ENCODE data around the gene RELA.
A peak's percentile ranks its signal among the peaks of the same experiment; 100 is the strongest.
"Not testable (repeated sequence)": the region's sequence is repeated elsewhere in the genome, so short reads cannot be mapped to it uniquely, and the experiment has no call there.

RELA gene

DNA sequence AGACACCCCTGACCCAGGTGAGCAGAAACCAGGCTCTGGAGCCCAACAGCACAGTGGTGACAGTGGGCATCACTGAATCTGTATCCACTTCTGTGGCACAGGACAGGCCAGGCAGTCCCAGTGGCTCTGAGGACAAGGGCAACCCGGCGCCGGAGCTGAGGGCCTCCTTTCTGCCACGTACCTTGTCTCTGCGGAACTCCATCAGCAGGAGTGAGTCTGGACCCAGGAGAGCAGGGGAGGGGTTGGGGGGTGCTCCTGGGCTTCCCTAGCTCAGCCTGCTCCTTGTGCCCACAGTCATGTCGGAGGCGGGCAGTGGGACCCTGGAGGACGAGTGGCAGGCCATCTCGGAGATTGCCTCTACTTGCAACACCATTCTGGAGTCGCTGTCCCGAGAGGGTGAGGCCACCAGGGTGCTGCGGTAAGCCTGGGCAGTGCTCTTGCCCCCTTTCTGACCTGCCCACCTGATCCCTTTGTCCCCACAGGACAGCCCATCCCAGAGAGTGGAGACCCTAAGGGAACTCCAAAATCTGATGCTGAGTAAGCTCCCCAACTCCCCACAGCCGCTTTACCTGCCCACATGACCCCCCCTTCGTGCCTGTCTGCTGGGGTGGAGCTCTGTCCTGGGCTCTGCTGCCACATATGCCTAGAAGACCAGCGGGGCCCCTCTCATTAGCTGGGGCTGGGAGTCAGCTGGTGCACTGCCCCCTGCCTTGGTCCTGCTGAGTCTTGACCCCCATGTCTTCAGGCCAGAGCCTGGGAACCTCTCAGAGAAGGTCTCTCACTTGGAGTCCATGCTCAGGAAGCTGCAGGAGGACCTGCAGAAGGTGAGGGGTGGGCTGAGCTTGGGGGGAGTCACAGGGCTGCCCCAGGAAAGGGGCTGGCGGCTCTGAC lies 12.8 kb downstream of the RELA start:
- DNase-seq (ENCODE audit: low read depth, low spot score) = no peak

DNA sequence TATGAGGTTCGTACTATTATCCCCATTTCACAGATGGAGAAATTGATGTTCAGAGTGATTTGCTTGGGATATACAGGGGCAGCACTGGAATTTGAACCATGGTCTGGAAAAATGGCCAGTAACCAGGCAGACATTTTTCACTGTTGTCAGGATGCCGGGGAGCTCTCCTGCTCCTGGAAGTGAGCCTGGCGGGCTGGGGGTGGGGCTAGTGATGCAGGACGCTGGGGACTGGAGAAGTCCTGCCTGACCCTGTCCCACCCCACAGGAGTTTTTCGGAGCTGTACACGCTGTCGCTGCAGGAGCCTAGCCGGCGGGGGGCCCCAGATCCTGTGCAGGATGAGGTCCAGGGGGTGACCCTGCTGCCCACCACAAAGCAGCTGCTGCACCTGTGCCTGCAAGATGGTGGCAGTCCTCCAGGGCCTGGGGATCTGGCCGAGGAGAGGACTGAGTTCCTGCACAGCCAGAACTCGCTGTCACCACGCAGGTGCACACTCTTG lies 13.7 kb downstream of the RELA start:
- no peak for DNase-seq (ENCODE audit: low read depth, low spot score)

DNA sequence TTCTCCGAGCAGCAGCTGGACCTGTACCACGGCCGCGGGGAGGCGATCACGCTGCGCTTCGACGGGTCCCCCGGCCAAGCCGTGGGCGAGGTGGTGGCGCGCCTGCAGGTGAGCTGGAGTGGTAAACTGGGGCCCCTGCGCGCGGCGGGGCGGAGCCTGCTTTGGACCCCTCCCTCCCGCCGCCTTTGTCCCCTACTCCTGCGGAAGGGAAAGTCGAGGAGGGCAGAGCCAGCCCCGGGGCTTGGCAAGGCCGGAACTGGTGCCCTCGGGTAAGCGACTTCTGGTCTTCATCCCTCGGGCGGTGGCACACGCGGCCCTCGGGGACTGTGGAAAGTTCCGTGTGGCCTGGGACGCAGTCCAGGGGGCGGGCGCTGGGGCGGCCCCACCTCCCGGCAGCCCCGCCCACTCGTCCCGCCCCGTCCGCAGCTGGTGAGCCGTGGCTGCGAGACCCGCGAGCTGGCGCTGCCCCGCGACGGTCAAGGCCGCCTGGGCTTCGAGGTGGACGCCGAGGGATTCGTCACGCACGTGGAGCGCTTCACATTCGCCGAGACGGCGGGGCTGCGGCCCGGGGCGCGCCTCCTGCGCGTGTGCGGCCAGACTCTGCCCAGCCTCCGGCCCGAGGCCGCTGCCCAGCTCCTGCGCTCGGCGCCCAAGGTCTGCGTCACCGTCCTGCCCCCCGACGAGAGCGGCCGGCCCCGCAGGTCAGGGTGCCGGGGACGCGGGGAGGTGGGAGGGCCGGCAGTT lies 15.6 kb downstream of the RELA start:
- DNase-seq (ENCODE audit: low read depth, low spot score) = peak; percentile 73

DNA sequence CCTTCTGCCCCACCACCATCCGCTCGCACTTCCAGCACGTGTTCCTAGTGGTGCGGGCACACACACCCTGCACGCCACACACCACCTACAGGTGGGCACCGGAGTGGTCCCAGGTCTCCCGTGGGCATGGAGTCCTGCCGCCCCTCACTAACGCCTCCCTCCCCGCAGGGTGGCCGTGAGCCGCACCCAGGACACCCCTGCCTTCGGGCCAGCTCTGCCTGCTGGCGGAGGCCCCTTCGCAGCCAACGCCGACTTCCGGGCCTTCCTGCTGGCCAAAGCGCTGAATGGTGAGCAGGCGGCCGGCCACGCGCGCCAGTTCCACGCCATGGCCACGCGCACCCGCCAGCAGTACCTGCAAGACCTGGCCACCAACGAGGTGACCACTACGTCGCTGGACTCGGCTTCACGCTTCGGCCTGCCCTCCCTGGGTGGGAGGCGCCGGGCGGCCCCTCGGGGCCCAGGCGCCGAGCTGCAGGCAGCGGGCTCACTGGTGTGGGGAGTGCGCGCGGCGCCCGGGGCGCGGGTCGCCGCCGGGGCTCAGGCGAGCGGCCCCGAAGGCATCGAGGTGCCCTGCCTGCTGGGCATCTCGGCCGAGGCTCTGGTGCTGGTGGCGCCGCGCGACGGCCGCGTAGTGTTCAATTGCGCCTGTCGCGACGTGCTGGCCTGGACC lies 16.3 kb downstream of the RELA start:
- no peak for DNase-seq (ENCODE audit: low read depth, low spot score)

DNA sequence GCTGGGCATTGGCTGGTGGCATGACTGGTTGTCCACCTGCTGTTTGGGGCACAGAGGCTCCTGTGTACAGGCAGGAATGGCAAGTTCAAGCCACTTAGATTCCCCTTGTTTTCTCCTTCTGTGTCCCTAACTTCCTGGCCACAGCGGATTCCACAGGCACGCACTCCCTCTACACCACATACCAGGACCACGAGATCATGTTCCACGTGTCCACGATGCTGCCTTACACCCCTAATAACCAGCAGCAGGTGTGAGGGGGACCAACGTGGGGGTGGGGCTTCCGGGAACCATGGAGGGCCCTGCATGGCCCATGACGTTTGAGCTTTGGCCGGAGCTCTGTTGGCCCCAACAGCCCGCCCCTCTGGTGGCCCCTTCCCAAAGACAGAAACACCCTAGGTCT lies 17.0 kb downstream of the RELA start:
- no peak for DNase-seq (ENCODE audit: low read depth, low spot score)

DNA sequence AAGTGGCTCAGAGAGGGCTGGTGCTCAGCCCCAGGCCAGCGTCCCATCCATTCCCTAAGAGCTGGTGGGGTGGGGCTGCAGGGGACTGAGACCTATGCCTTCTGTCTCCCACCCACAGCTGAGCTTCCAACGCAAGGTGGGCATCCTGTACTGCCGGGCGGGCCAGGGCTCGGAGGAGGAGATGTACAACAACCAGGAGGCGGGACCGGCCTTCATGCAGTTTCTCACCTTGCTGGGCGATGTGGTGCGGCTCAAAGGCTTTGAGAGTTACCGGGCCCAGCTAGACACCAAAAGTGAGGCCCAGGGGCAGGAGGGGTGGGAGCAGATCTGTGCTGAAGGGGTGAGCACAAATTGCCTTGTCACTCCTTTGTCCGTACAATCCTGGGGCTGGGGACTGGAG lies 17.9 kb downstream of the RELA start:
- no peak for DNase-seq (ENCODE audit: low read depth, low spot score)

DNA sequence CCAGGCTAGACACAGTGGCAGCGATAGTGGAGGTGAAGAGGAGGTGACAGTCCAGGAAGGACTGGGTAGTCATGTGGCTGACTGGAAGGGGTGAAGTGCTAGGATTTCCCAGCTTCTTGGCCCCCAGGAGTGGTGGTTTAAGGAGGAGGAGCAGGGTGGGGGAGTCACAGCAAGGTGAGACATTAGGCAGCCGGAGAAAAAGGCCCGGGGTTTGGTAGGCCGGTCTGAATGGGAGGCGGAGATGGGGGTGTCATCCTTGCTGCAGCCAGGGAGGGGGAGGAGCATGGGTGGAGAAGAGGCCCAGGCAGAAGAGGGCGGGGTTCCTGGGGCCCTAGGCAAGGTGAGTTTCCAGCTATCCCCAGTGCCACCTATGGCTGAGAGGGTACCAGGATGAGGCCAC lies 18.7 kb downstream of the RELA start:
- no peak for DNase-seq (ENCODE audit: low read depth, low spot score)

DNA sequence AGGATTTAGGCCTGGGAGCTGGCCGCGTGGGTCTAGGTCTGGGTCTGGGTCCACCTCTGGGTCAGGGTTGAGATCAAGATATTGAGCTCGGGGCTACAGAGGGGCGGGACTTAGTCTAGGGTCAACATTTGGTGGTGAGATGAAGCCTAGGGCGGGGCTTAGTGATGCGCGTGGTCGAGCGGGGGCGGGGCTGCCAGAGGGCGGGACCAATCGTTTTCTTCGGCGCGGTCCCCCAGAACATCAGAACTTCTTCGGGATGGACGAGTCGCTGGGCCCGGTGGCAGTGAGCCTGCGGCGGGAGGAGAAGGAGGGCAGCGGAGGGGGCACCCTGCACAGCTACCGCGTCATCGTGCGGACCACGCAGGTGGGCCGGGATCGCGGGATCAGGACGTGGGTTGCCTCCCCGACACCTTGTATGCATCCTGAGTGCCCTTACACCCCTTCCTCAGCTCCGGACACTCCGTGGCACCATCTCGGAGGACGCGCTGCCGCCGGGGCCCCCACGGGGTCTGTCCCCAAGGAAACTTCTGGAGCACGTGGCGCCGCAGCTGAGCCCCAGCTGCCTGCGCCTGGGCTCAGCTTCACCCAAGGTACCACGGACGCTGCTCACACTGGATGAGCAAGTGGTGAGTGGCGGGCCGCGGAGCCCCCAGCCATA lies 20.6 kb downstream of the RELA start:
- DNase-seq (ENCODE audit: low read depth, low spot score) = peak; percentile 36

DNA sequence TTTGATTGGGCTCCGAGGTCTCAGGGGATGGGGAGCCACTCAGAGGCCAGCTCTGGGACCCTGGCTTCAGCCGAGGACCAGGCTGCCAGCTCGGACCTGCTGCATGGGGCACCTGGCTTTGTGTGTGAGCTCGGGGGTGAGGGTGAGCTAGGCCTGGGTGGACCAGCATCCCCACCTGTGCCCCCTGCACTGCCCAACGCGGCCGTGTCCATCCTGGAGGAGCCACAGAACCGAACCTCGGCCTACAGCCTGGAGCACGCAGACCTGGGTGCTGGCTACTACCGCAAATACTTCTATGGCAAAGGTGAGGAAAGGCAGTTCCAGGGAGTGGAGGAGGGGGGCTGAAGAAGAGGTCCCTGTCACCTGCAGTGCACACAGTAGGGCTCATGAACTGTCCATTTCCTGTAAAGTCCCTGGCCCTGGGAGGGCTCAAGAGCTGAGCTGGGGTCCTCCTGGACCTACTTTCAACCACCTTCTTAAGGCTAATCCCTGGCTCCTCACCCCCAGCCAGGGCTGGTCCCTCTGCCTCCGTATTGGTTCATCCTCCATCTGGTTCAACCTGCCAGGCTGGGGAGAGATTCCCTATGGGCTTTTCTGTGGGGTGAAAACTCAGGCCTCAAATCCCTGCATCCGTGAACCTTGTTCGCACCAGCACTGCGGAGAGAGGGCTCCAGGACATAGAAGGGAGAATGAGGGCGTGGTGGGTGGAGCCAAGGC lies 21.3 kb downstream of the RELA start:
- DNase-seq (ENCODE audit: low read depth, low spot score) = no peak

DNA sequence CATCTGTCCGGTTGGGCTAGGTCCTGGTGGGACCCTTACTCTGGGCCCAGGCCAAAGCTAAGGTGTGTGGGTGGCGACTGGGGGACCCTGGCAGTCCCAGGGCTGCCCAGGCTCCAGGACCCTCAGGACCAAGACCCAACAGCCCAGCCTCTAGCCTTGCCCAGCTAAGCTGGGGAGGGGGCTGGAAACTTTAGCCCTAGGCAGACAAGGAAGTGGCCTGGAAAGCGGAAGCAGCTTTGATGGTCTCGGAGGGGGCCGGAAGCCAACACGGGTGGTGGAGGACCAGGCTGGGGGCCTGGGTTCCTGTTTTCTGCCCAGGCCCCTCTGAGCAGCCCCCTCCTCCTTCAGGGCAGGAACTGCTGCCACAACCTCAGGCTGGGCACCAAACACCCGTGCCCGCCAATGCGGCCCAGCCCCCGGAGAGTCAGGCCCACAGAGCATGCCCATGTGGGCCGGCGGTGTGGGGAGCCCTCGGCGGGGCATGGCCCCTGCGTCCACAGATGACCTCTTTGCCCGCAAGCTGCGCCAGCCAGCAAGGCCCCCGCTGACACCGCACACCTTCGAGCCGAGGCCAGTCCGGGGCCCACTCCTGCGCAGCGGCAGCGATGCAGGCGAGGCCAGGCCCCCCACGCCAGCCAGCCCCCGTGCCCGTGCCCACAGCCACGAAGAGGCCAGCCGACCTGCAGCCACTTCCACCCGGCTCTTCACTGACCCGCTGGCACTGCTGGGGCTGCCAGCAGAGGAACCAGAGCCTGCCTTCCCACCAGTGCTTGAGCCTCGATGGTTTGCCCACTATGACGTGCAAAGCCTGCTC lies 22.0 kb downstream of the RELA start:
- DNase-seq (ENCODE audit: low read depth, low spot score) = no peak

DNA sequence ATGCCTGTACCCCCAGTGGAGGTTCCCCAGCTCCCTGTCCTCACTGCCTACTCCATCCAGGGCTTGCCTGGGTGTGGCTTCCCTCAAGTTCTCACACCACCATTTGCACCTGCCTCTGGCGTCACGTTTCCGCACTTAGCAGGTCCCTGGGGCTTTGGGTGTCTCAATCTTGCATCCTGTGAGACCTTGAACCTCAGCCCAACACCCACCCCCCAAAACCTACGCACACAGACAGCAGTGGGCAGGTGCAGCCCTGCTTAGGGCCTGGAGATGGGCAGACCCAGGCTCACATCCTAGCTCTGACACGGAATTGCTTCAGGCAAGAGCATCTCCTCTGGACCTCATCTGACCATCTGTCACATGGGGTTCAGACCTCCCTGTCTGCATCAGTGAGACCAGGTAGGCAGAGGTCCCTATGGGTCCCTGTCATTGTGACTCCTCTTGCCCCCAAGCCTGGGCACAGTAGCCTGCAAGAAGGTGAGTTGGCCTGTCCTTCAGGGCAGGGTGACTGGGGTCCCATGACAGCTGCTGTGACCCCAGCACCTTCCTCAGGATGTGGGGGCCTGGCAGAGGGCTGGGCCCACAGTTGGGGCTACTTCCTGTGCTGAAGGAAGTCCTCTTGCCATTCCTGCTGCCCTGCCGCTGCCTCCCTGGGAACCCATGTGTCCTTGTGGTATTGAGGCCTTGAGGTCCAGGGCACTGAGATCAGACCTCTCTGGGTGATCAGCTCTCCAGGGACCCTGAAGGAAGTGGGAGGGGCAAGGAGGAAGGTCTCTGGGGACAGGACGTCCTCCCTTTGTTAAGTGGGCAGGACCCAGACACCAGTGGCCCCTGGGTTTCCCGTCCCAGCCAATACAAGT lies 22.9 kb downstream of the RELA start:
- no peak for DNase-seq (ENCODE audit: low read depth, low spot score)

DNA sequence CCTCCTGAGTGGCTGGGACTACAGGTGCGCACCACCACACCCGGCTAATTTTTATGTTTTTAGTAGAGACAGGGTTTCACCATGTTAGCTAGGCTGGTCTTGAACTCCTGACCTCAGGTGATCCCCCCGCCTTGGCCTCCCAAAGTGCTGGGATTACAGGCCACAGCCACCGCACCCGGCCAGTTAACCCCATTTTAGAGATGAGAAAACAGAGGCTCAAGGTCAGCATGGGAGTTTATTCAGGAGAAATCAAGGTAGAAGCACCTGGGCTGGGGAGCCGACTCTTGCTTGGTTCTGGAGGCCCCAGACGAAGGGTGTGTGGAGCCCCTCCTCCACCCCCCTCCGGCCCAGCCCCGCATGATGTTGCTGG lies 23.5 kb downstream of the RELA start:
- not testable (repeated sequence) for DNase-seq (ENCODE audit: low read depth, low spot score)

DNA sequence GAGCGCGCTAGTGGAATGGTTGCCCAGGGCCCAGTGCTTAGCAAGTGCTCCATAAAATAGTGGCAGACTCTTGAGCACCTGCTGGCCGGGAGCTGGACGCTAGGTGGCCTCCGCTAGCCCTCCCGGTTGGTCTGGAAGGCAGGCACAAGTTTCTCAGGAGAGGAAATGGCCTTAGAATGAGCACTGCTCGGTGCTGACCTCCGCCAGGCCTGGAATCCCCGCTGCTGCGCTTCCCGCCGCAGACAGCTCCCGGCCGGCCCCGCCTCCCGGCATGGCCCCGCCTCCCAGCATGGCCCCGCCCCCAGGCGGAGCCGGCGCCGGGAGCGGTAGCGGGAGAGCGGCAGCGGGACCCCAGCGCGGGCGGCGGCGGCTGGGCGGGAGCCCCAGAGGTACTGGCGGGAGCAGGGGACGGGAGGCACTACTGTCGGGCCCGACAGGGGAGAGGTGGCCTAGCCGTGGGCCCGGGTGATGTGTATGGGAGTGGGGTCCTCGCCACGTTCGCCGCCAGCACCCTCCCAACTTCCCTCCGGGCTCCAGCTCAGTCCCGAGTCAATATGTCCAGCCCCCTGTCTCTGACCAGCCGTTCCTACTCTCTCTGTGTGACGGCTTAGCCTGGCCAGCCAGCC lies 24.8 kb downstream of the RELA start, which contains the start of gene SIPA1:
TSS of gene SIPA1 (plus strand) at position 308 of the 626 bp plus-strand sequence. CDS start 2,821 bp downstream, outside the sequence.
- peak; percentile 96 for DNase-seq (ENCODE audit: low read depth, low spot score)

DNA sequence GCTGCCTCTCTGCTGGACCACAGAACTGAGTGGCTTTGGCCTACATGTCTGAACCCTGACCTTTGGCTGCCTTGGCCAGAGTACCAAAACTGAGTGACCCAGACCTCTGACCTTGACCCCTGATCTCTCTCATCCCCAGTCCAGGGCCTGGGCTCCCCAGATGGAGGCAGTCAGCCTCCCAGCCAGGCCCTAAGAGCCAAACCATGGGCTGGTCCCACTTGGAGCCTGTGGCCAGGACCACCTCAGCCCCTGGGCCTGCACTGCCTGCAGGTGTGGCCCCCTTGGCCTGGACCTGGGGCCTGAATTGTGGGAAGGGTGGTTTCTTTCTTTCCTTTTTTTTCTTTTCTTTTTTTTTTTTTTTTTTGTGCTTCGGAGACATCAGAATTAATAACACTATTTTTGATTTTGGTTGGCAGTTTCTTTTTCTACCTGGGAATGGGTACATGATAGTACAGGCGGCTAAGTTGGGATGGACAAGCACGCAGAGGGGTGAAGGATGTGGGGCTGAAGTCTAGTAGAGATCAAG lies 25.6 kb downstream of the RELA start:
- DNase-seq (ENCODE audit: low read depth, low spot score) = no peak

DNA sequence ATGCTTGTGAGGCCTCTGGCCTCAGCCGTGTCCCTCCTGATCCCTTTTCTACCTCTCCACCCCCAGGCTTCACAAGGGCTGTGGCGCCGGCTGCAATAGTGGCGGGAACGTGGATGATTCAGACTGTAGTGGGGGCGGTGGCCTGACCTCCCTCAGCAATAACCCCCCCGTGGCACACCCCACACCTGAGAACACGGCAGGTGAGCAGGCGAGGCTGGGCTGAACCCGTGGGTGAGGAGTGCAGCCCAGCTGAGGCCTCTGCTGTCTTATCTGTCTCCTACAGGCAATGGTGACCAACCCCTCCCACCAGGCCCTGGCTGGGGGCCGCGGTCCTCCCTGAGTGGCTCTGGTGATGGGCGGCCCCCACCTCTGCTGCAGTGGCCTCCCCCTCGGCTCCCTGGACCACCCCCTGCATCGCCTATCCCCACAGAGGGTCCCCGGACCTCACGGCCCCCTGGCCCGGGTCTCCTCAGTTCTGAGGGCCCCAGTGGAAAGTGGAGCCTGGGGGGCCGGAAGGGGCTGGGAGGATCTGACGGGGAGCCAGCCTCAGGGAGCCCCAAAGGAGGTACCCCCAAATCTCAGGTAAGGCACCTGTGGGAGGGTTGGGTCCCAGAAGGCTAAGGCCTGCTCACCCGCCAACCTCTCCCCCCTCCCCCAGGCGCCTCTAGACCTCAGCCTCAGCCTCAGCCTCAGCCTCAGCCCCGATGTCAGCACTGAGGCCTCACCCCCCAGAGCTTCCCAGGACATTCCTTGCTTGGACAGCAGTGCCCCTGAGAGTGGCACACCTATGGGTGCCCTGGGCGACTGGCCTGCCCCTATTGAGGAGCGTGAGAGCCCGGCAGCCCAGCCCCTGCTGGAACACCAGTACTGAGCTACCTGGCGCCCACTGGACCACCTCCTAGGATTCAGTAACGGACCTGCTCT lies 26.3 kb downstream of the RELA start:
- DNase-seq (ENCODE audit: low read depth, low spot score) = no peak

DNA sequence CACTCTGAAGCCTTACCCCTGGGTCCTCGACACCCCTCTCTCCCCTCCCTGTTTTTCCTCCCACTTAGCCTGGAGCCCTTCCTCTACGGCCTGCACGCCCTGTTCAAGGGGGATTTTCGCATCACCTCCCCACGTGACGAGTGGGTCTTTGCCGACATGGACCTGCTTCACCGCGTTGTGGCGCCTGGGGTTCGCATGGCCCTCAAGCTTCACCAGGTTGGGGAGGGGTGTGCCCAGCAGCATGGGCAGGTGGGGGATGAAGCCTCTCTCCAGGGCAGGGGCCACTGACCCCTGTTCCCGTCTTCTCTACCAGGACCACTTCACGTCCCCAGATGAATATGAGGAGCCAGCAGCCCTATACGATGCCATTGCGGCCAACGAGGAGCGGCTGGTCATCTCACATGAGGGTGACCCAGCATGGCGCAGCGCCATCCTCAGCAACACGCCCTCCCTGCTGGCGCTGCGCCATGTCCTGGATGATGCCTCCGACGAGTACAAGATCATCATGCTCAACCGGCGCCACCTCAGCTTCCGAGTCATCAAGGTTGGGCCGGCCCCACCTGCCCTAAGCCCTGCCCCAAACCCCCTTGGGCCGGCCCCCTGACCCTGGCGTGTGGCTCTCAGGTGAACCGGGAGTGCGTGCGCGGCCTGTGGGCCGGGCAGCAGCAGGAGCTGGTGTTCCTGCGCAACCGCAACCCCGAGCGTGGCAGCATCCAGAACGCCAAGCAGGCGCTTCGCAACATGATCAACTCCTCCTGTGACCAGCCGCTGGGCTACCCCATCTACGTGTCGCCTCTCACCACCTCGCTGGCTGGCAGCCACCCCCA lies 27.6 kb downstream of the RELA start:
- DNase-seq (ENCODE audit: low read depth, low spot score) = no peak
